ENCODE measurements around the gene IER5. TPM values are rescaled to one million over a fixed set of nuclear protein-coding genes. Genes with fewer than 3 reads are reported as not detected.
"Not testable (repeated sequence)": the region's sequence is repeated elsewhere in the genome, so short reads cannot be mapped to it uniquely, and the experiment has no call there.

Gene IER5
- total RNA-seq, 1 experiment from 2014 or later = 100 TPM

DNA sequence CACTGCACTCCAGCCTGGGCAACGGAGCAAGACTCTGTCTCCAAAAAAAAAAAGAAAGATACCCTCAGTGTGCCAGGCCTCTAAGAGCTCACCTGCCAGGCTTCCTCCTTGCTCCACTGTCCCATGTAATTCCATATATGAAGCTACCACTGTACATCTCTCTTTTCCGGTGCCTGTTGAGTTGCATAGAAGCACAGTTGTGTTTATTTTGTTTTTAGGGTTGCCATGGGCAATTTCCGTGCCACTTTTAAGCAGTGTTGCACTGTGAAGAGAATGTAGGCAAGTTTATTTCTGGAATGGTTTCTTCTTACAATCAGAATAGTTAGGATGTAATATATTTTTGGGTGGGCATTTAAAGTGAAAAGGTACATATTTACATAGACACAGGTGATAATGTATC, 31.4 kb upstream of the IER5 start:
- ATAC-seq (no peak), DNase-seq (no peak)
- no peak overlapping the region for H3K4me2 ChIP-seq (ENCODE audit: low read length)
- no peaks in the 10 kb centered on the region for H3K36me3 ChIP-seq (ENCODE audit: low read depth, low read length)
- ChIA-PET POLR2A (ENCODE audit: unreplicated experiment) (no interaction called here), CTCF (no interaction called here)
- H3F3A ChIP-seq (ENCODE audit: low read length, unreplicated experiment) = no peaks in the 10 kb centered on the region
- H3K9me3 ChIP-seq (ENCODE audit: low read length) = no peaks in the 10 kb centered on the region
- BruUV-seq (replicated peaks) = no TSS peak
- no peaks in the 10 kb centered on the region for H3K9me2 ChIP-seq (replicated peaks; ENCODE audit: low read length)
- no peak overlapping the region for H2AFZ ChIP-seq (ENCODE audit: low read length)
- TF ChIP-seq, protein P1, sequence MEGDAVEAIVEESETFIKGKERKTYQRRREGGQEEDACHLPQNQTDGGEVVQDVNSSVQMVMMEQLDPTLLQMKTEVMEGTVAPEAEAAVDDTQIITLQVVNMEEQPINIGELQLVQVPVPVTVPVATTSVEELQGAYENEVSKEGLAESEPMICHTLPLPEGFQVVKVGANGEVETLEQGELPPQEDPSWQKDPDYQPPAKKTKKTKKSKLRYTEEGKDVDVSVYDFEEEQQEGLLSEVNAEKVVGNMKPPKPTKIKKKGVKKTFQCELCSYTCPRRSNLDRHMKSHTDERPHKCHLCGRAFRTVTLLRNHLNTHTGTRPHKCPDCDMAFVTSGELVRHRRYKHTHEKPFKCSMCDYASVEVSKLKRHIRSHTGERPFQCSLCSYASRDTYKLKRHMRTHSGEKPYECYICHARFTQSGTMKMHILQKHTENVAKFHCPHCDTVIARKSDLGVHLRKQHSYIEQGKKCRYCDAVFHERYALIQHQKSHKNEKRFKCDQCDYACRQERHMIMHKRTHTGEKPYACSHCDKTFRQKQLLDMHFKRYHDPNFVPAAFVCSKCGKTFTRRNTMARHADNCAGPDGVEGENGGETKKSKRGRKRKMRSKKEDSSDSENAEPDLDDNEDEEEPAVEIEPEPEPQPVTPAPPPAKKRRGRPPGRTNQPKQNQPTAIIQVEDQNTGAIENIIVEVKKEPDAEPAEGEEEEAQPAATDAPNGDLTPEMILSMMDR (conservative IDR thresholded peaks at IDR 0.05; ENCODE audit: low read depth, low read length) = no peak
- TF ChIP-seq EZH2 (IDR thresholded peaks at IDR 0.05; ENCODE audit: low read length, unreplicated experiment) (no peak), EZH2phosphoT487 (IDR thresholded peaks at IDR 0.05; ENCODE audit: borderline replicate concordance, low read length) (no peak)
- intact Hi-C loops (cut with micrococcal nuclease) = no loop called here
- no peak overlapping the region for H3K4me3 ChIP-seq (ENCODE audit: low read length)
- H3K9ac ChIP-seq (ENCODE audit: low read length) = no peak overlapping the region
- H3K27ac ChIP-seq (ENCODE audit: low read length) = no peak overlapping the region
- no peaks in the 10 kb centered on the region for H4K20me1 ChIP-seq (ENCODE audit: low read length)
- H3K79me2 ChIP-seq (ENCODE audit: low read length) = no peaks in the 10 kb centered on the region
- no peaks in the 10 kb centered on the region for H3K27me3 ChIP-seq (ENCODE audit: low read length)
- no peaks in the 10 kb centered on the region for H3K4me1 ChIP-seq (ENCODE audit: insufficient read depth, low read length)

DNA sequence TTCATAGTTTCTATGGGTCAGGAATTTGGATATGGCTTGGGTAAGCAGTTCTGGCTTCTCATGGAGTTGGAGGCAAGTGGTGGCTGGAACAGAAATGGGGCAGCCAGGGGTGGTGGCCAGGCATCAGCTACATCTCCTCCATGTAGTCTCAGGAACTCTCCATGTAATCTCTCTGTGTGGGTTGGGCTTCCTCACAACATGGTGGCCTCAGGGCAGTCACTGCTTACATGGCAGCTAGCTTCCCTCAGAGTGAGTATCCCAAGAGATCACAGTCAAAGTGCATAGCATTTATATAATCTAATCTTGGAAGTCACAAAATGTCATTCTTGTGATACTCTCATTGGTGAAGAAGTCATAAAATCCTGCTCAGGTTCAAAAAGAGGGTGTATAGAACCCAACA, 29.1 kb upstream of the IER5 start:
- POLR2A ChIA-PET (ENCODE audit: unreplicated experiment) = no interaction called here
- CTCF ChIA-PET = no interaction called here
- TF ChIP-seq EZH2 (IDR thresholded peaks at IDR 0.05; ENCODE audit: low read length, unreplicated experiment) (no peak), EZH2phosphoT487 (IDR thresholded peaks at IDR 0.05; ENCODE audit: borderline replicate concordance, low read length) (no peak)
- TF ChIP-seq, protein P1 (conservative IDR thresholded peaks at IDR 0.05; ENCODE audit: low read depth, low read length) = no peak

DNA sequence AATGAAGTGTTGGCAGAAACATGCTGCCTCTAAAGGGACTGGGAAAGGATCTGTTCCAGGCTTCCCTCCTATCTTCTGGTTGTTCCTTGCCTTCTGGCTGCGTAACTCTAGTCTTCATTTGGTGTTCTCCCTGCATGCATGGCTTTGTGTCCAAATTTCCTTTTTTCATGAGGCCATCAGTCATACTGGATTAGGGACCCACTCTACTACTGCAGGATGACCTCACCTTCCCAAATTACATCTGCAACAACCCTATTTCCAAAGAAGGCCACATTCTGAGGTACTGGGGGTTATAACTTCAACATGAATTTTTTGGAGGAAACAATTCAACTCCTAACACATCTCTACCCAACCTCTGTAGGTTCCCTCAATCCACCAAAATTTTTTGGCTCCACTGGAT, 28.4 kb upstream of the IER5 start:
- CTCF ChIA-PET = no interaction called here
- Histone ChIP-seq H4K20me1 (ENCODE audit: low read length) (no peaks in the 10 kb centered on the region), H3F3A (ENCODE audit: low read length, unreplicated experiment) (no peaks in the 10 kb centered on the region), H3K4me2 (ENCODE audit: low read length) (no peak overlapping the region), H3K27me3 (ENCODE audit: low read length) (no peaks in the 10 kb centered on the region), H3K9me3 (ENCODE audit: low read length) (no peaks in the 10 kb centered on the region), H3K9ac (ENCODE audit: low read length) (no peak overlapping the region), H3K36me3 (ENCODE audit: low read depth, low read length) (no peaks in the 10 kb centered on the region), H3K79me2 (ENCODE audit: low read length) (no peaks in the 10 kb centered on the region), H3K4me3 (ENCODE audit: low read length) (no peak overlapping the region), H3K27ac (ENCODE audit: low read length) (no peak overlapping the region), H2AFZ (ENCODE audit: low read length) (no peak overlapping the region), H3K4me1 (ENCODE audit: insufficient read depth, low read length) (no peaks in the 10 kb centered on the region), H3K9me2 (replicated peaks; ENCODE audit: low read length) (no peaks in the 10 kb centered on the region)
- TF ChIP-seq EZH2phosphoT487 (IDR thresholded peaks at IDR 0.05; ENCODE audit: borderline replicate concordance, low read length) (no peak), EZH2 (IDR thresholded peaks at IDR 0.05; ENCODE audit: low read length, unreplicated experiment) (no peak)
- TF ChIP-seq, protein P1 (conservative IDR thresholded peaks at IDR 0.05; ENCODE audit: low read depth, low read length) = no peak
- intact Hi-C loops (cut with micrococcal nuclease) = no loop called here
- POLR2A ChIA-PET (ENCODE audit: unreplicated experiment) = no interaction called here
- ATAC-seq (no peak), DNase-seq (no peak)
- BruUV-seq (replicated peaks) = no TSS peak

More for the DNA sequence above, 29.1 kb upstream of the IER5 start:
- Histone ChIP-seq H3K9ac (ENCODE audit: low read length) (no peak overlapping the region), H3K4me2 (ENCODE audit: low read length) (no peak overlapping the region), H2AFZ (ENCODE audit: low read length) (no peak overlapping the region), H4K20me1 (ENCODE audit: low read length) (no peaks in the 10 kb centered on the region), H3K9me3 (ENCODE audit: low read length) (no peaks in the 10 kb centered on the region), H3K27me3 (ENCODE audit: low read length) (no peaks in the 10 kb centered on the region), H3K4me3 (ENCODE audit: low read length) (no peak overlapping the region), H3K4me1 (ENCODE audit: insufficient read depth, low read length) (no peaks in the 10 kb centered on the region), H3K27ac (ENCODE audit: low read length) (no peak overlapping the region), H3K79me2 (ENCODE audit: low read length) (no peaks in the 10 kb centered on the region), H3K36me3 (ENCODE audit: low read depth, low read length) (no peaks in the 10 kb centered on the region), H3K9me2 (replicated peaks; ENCODE audit: low read length) (no peaks in the 10 kb centered on the region), H3F3A (ENCODE audit: low read length, unreplicated experiment) (no peaks in the 10 kb centered on the region)
- DNase-seq (no peak), ATAC-seq (no peak)
- BruUV-seq (replicated peaks) = no TSS peak
- intact Hi-C loops (cut with micrococcal nuclease) = no loop called here

DNA sequence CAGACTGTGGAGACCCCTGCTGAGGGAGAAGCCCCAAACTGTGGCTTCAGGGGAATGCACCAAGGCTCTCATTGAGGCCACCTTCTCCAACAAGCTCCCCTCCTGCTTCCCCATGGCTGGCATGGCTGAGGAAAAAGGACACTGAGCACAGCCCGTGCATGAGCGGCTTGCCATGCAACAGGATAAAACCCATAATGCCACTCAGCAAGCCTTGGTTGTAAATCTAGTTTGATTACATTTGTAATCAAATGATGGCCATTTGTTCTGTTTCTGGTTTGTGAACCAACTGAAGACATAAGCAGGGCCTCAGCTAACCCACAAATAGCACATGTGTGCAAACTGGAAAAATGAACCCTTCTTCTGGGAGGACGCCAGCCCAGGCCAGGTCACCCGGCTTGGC, 27.6 kb upstream of the IER5 start:
- H4K20me1 ChIP-seq (ENCODE audit: low read length); POLR2A ChIA-PET (ENCODE audit: unreplicated experiment); H3K9me2 ChIP-seq (replicated peaks; ENCODE audit: low read length); BruUV-seq (replicated peaks); H3F3A ChIP-seq (ENCODE audit: low read length, unreplicated experiment); H3K79me2 ChIP-seq (ENCODE audit: low read length); H2AFZ ChIP-seq (ENCODE audit: low read length); H3K4me2 ChIP-seq (ENCODE audit: low read length); H3K9ac ChIP-seq (ENCODE audit: low read length); H3K4me1 ChIP-seq (ENCODE audit: insufficient read depth, low read length); H3K4me3 ChIP-seq (ENCODE audit: low read length); H3K27me3 ChIP-seq (ENCODE audit: low read length); H3K9me3 ChIP-seq (ENCODE audit: low read length); DNase-seq; H3K36me3 ChIP-seq (ENCODE audit: low read depth, low read length); intact Hi-C loops (cut with micrococcal nuclease); CTCF ChIA-PET; ATAC-seq; H3K27ac ChIP-seq (ENCODE audit: low read length): not testable (repeated sequence)
